Measurements from ENCODE around the gene KIF26A.

The KIF26A gene

GRCh38 chr14:104169699-104170479 lies 31.5 kb downstream of the KIF26A start:
- no peak overlapping the region for H3K27ac ChIP-seq
- DNase-seq (ENCODE audit: low read depth, low spot score), result no peak

- DNase-seq (ENCODE audit: low read depth, low spot score), result no peak
- no peak overlapping the region for H3K27ac ChIP-seq
Measured at GRCh38 chr14:104171029-104171697, 32.8 kb downstream of the KIF26A start.

GRCh38 chr14:104171895-104172294 lies 33.5 kb downstream of the KIF26A start:
- no peak overlapping the region for H3K27ac ChIP-seq
- no peak for DNase-seq (ENCODE audit: low read depth, low spot score)

GRCh38 chr14:104172349-104172748 lies 34.0 kb downstream of the KIF26A start:
- H3K27ac ChIP-seq, result no peak overlapping the region
- no peak for DNase-seq (ENCODE audit: low read depth, low spot score)

- no peak for DNase-seq (ENCODE audit: low read depth, low spot score)
Measured at GRCh38 chr14:104172880-104173279, 34.5 kb downstream of the KIF26A start.

GRCh38 chr14:104174051-104174450 lies 35.7 kb downstream of the KIF26A start:
- no peak for DNase-seq (ENCODE audit: low read depth, low spot score)
- H3K27ac ChIP-seq, result no peak overlapping the region

More at GRCh38 chr14:104172880-104173279, 34.5 kb downstream of the KIF26A start:
- no peak overlapping the region for H3K27ac ChIP-seq

- no peak for DNase-seq (ENCODE audit: low read depth, low spot score)
- H3K27ac ChIP-seq, result no peak overlapping the region
Measured at GRCh38 chr14:104175041-104175440, 36.7 kb downstream of the KIF26A start.

GRCh38 chr14:104175811-104176210 lies 37.4 kb downstream of the KIF26A start:
- DNase-seq (ENCODE audit: low read depth, low spot score), result no peak
- H3K27ac ChIP-seq, result no peak overlapping the region

GRCh38 chr14:104176611-104177010 lies 38.2 kb downstream of the KIF26A start:
- no peak overlapping the region for H3K27ac ChIP-seq
- DNase-seq (ENCODE audit: low read depth, low spot score), result no peak

- DNase-seq (ENCODE audit: low read depth, low spot score), result no peak
Measured at GRCh38 chr14:104177411-104177810, 39.0 kb downstream of the KIF26A start.

GRCh38 chr14:104178279-104178678 lies 39.9 kb downstream of the KIF26A start:
- no peak for DNase-seq (ENCODE audit: low read depth, low spot score)

More at GRCh38 chr14:104177411-104177810, 39.0 kb downstream of the KIF26A start:
- no peak overlapping the region for H3K27ac ChIP-seq

GRCh38 chr14:104179126-104179525 lies 40.7 kb downstream of the KIF26A start:
- no peak overlapping the region for H3K27ac ChIP-seq
- DNase-seq (ENCODE audit: low read depth, low spot score), result no peak

More at GRCh38 chr14:104178279-104178678, 39.9 kb downstream of the KIF26A start:
- no peak overlapping the region for H3K27ac ChIP-seq

GRCh38 chr14:104179564-104180129 lies 41.3 kb downstream of the KIF26A start:
- no peak overlapping the region for H3K27ac ChIP-seq
- DNase-seq (ENCODE audit: low read depth, low spot score), result no peak

GRCh38 chr14:104180561-104181165 lies 42.3 kb downstream of the KIF26A start:
- no peak overlapping the region for H3K27ac ChIP-seq
- DNase-seq (ENCODE audit: low read depth, low spot score), result no peak

- no peak for DNase-seq (ENCODE audit: low read depth, low spot score)
- H3K27ac ChIP-seq, result no peak overlapping the region
Measured at GRCh38 chr14:104181761-104182530, 43.6 kb downstream of the KIF26A start.

GRCh38 chr14:104182857-104183425 lies 44.6 kb downstream of the KIF26A start:
- DNase-seq (ENCODE audit: low read depth, low spot score), result no peak
- no peak overlapping the region for H3K27ac ChIP-seq

- no peak for DNase-seq (ENCODE audit: low read depth, low spot score)
- H3K27ac ChIP-seq, result no peak overlapping the region
Measured at GRCh38 chr14:104183796-104184195, 45.4 kb downstream of the KIF26A start.

GRCh38 chr14:104184506-104184905 lies 46.1 kb downstream of the KIF26A start:
- H3K27ac ChIP-seq, result no peak overlapping the region
- DNase-seq (ENCODE audit: low read depth, low spot score), result no peak

GRCh38 chr14:104184911-104185499 lies 46.6 kb downstream of the KIF26A start:
- H3K27ac ChIP-seq, result no peak overlapping the region
- no peak for DNase-seq (ENCODE audit: low read depth, low spot score)

Data from epithelial cell of prostate (primary cell).